Keratinocyte (primary cell): Measurements from ENCODE around the gene SRPK2. TPM values are rescaled to one million over a fixed set of nuclear protein-coding genes. Genes with fewer than 3 reads are reported as not detected.
"Not testable (repeated sequence)": the region's sequence is repeated elsewhere in the genome, so short reads cannot be mapped to it uniquely, and the experiment has no call there.

ENCODE experiments used
- DNase-seq: peaks from one replicate; pipeline ENCODE4 v3.0.0-alpha.2; 2011; ENCODE audit warnings: low read depth, missing footprints, low spot score
- FAIRE-seq: peaks from 2 replicates; lab custom pipeline; 2011; peaks lifted over from hg19 to GRCh38; lab: Jason Lieb, UNC
- H2AFZ ChIP-seq: 2 replicates; pipeline ENCODE4 v1.6.0; 2012; ENCODE audit warnings: low read length, control low read depth, inconsistent platforms; ENCODE audit not compliant: control insufficient read depth
- H3K27ac ChIP-seq: 2 replicates; pipeline ENCODE4 v1.5.1; 2011; ENCODE audit warnings: low read length; ENCODE audit not compliant: control insufficient read depth, insufficient read depth
- H3K27me3 ChIP-seq: 3 replicates; pipeline ENCODE4 v1.6.0; 2011; ENCODE audit warnings: low read length; ENCODE audit not compliant: control insufficient read depth, insufficient read depth; ENCODE audit errors: extremely low read depth
- H3K36me3 ChIP-seq, 2 experiments: 2 replicates in 1 of 2; 3 replicates in 1 of 2; pipeline ENCODE4 v1.5.1; 2011; ENCODE audit warnings: low read length in 2 of 2, mild to moderate bottlenecking in 1 of 2; ENCODE audit not compliant: control insufficient read depth in 2 of 2, insufficient read depth in 2 of 2; ENCODE audit errors: extremely low read depth in 1 of 2
- H3K4me1 ChIP-seq: 3 replicates; pipeline ENCODE4 v1.5.1; 2011; ENCODE audit warnings: low read length; ENCODE audit not compliant: control insufficient read depth, insufficient read depth; ENCODE audit errors: extremely low read depth
- H3K4me2 ChIP-seq: 3 replicates; pipeline ENCODE4 v1.6.0; 2011; ENCODE audit warnings: low read depth, low read length; ENCODE audit not compliant: control insufficient read depth, insufficient read depth; ENCODE audit errors: extremely low read depth
- H3K4me3 ChIP-seq, 3 experiments: fragments of 200-600 bp in 1 of 3; sonication (generic) in 1 of 3; 2 replicates in 2 of 3; 3 replicates in 1 of 3; pipeline ENCODE4 v1.5.1; 2011 to 2016; ENCODE audit warnings: low read length in 3 of 3, mild to moderate bottlenecking in 3 of 3, control low read depth in 2 of 3, inconsistent platforms in 1 of 3, low read depth in 1 of 3, mixed read lengths in 1 of 3, mixed run types in 1 of 3, moderate library complexity in 1 of 3; ENCODE audit not compliant: control insufficient read depth in 2 of 3, insufficient read depth in 2 of 3; ENCODE audit errors: extremely low read depth in 1 of 3
- H3K79me2 ChIP-seq: 2 replicates; pipeline ENCODE4 v1.6.0; 2012; ENCODE audit warnings: low read length; ENCODE audit not compliant: control insufficient read depth, insufficient read depth
- H3K9ac ChIP-seq: 3 replicates; pipeline ENCODE4 v1.6.0; 2011; ENCODE audit warnings: low read length; ENCODE audit not compliant: control insufficient read depth, insufficient read depth; ENCODE audit errors: extremely low read depth
- H3K9me1 ChIP-seq: 3 replicates; pipeline ENCODE4 v1.6.0; 2011; ENCODE audit warnings: low read length; ENCODE audit not compliant: control insufficient read depth, insufficient read depth; ENCODE audit errors: extremely low read depth
- H3K9me3 ChIP-seq: 2 replicates; pipeline ENCODE4 v1.5.1; 2012; ENCODE audit warnings: low read depth, low read length; ENCODE audit not compliant: control insufficient read depth
- H4K20me1 ChIP-seq: 3 replicates; pipeline ENCODE4 v1.6.0; 2011; ENCODE audit warnings: low read length; ENCODE audit not compliant: control insufficient read depth, insufficient read depth; ENCODE audit errors: extremely low read depth
- EZH2 ChIP-seq: IDR thresholded peaks from one replicate; pipeline ENCODE4 v1.6.1; 2012; ENCODE audit warnings: inconsistent platforms, mild to moderate bottlenecking, low read length, moderate library complexity
- dilution Hi-C: fragments of 300-500 bp; cut with MboI; formaldehyde crosslinking; loops from one replicate; pipeline ENCODE4 v1.7.0; 2020; ENCODE audit warnings: low sequenced_read_pairs; ENCODE audit not compliant: extremely low pct_ligation_motif_present
- polyA plus RNA-seq, 5 experiments: library from polyadenylated mRNA; depleted of rRNA in 3 of 5; stranded (reverse) in 3 of 5; stranded (forward) in 1 of 5; unstranded in 1 of 5; fragments of >200 nt; gene quantifications; 1 replicate in 1 of 5; 2 replicates in 3 of 5; 3 replicates in 1 of 5; pipeline versions ENCODE4 v1.2.1 to v1.2.3, GENCODE V29; 2011 to 2012; ENCODE audit warnings: missing spikeins in 2 of 5, low read depth in 1 of 5, low replicate concordance in 1 of 5
- TF ChIP-seq, protein P1 (sequence below), 3 experiments: IDR thresholded peaks in 1 of 3; conservative IDR thresholded peaks in 1 of 3; optimal IDR thresholded peaks in 1 of 3; 2 replicates in 2 of 3; 3 replicates in 1 of 3; pipeline versions ENCODE3 to v1.5.1; 2011; ENCODE audit warnings: low read length in 3 of 3, mild to moderate bottlenecking in 3 of 3, moderate library complexity in 2 of 3, control low read depth in 1 of 3, inconsistent platforms in 1 of 3; ENCODE audit not compliant: insufficient read depth in 2 of 3; ENCODE audit errors: extremely low read depth in 1 of 3

Gene SRPK2
- polyA plus RNA-seq, 1 donor (not counting 4 experiments of a cell fraction or from before 2014, with no cell fraction given): 40.2 TPM

- Histone ChIP-seq H2AFZ (no peak overlapping the region), H3K9me1 (no peaks in the 10 kb centered on the region), H3K4me2 (no peak overlapping the region), H3K27me3 (no peaks in the 10 kb centered on the region), H4K20me1 (no peaks in the 10 kb centered on the region), H3K9ac (no peak overlapping the region), H3K4me3 (no peak overlapping the region), H3K36me3 (no peaks in the 10 kb centered on the region), H3K79me2 (peaks cover 41% of the 10 kb centered on the region), H3K4me1 (no peaks in the 10 kb centered on the region), H3K27ac (no peak overlapping the region), H3K9me3 (no peaks in the 10 kb centered on the region)
- dilution Hi-C loops: no loop called here
- DNase-seq (no peak), FAIRE-seq (no peak)
- TF ChIP-seq, protein P1, sequence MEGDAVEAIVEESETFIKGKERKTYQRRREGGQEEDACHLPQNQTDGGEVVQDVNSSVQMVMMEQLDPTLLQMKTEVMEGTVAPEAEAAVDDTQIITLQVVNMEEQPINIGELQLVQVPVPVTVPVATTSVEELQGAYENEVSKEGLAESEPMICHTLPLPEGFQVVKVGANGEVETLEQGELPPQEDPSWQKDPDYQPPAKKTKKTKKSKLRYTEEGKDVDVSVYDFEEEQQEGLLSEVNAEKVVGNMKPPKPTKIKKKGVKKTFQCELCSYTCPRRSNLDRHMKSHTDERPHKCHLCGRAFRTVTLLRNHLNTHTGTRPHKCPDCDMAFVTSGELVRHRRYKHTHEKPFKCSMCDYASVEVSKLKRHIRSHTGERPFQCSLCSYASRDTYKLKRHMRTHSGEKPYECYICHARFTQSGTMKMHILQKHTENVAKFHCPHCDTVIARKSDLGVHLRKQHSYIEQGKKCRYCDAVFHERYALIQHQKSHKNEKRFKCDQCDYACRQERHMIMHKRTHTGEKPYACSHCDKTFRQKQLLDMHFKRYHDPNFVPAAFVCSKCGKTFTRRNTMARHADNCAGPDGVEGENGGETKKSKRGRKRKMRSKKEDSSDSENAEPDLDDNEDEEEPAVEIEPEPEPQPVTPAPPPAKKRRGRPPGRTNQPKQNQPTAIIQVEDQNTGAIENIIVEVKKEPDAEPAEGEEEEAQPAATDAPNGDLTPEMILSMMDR (optimal IDR thresholded peaks at IDR 0.05 in 1 of 3, IDR thresholded peaks at IDR 0.05 in 1 of 3, conservative IDR thresholded peaks at IDR 0.05 in 1 of 3; ENCODE audit: extremely low read depth in 1 of 3, insufficient read depth in 2 of 3, low read length in 3 of 3): no peak
- TF ChIP-seq EZH2: no peak
Observed at GRCh38 chr7:105295596-105296352, 92.9 kb downstream of the SRPK2 start.

- H2AFZ ChIP-seq, H3K27ac ChIP-seq, FAIRE-seq, H4K20me1 ChIP-seq, H3K9me1 ChIP-seq, dilution Hi-C loops, H3K4me1 ChIP-seq, DNase-seq, H3K9ac ChIP-seq, H3K4me3 ChIP-seq, H3K9me3 ChIP-seq, H3K27me3 ChIP-seq, H3K4me2 ChIP-seq, H3K36me3 ChIP-seq: not testable (repeated sequence)
- H3K79me2 ChIP-seq: peaks cover 39% of the 10 kb centered on the region
Observed at GRCh38 chr7:105294482-105294881, 94.2 kb downstream of the SRPK2 start.

DNA sequence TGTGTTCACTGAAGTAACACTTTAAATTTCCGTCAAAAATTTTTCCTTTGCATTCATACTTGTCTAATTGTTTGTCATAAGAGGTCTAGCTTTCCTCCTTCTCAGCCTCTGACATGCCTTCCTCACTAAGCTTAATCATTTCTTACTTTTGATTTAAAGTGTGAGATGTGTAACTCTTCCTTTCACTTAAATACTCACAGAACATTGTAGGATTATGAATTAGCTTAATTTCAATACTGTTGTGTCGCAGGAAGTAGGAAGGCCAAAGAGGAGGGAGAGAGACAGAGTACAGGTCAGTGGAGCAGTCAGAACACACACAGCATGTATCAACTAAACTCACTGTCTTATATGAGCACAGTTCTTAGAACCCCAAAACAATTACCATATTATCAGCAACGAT is 99.0 kb downstream of the SRPK2 start:
- dilution Hi-C loops: no loop called here

More for the DNA sequence above, 99.0 kb downstream of the SRPK2 start:
- H3K79me2 ChIP-seq: peaks cover 29% of the 10 kb centered on the region
- no peak overlapping the region for H3K27ac ChIP-seq
- FAIRE-seq: no peak
- H3K27me3 ChIP-seq: no peaks in the 10 kb centered on the region
- H3K9me3 ChIP-seq: no peaks in the 10 kb centered on the region
- no peak overlapping the region for H2AFZ ChIP-seq
- no peak overlapping the region for H3K4me3 ChIP-seq
- no peak overlapping the region for H3K9ac ChIP-seq
- no peaks in the 10 kb centered on the region for H3K36me3 ChIP-seq
- TF ChIP-seq EZH2: no peak
- TF ChIP-seq, protein P1 (optimal IDR thresholded peaks at IDR 0.05 in 1 of 3, IDR thresholded peaks at IDR 0.05 in 1 of 3, conservative IDR thresholded peaks at IDR 0.05 in 1 of 3; ENCODE audit: extremely low read depth in 1 of 3, insufficient read depth in 2 of 3, low read length in 3 of 3): no peak
- no peaks in the 10 kb centered on the region for H3K9me1 ChIP-seq
- no peak overlapping the region for H3K4me2 ChIP-seq
- no peaks in the 10 kb centered on the region for H4K20me1 ChIP-seq
- DNase-seq: no peak
- H3K4me1 ChIP-seq: no peaks in the 10 kb centered on the region
